Stimulated activated naive CD8-positive, alpha-beta T cell treated with anti-CD3 and anti-CD28 coated beads, Interleukin-15, Interleukin-2, amounts not matched to agents 100 ng/mL and 50 ng/mL, for 24 hours (primary cell): Measurements from ENCODE around the gene ELMO3.
A peak's percentile ranks its signal among the peaks of the same experiment; 100 is the strongest.

Experiments
- H3K27ac Mint-ChIP-seq: one replicate; pipeline ENCODE4 v1.8.0; 2021; ENCODE audit warnings: mild to moderate bottlenecking, mixed read lengths
- H3K27me3 Mint-ChIP-seq: one replicate; pipeline ENCODE4 v1.8.0; 2021; ENCODE audit warnings: mixed read lengths
- H3K36me3 Mint-ChIP-seq: one replicate; pipeline ENCODE4 v1.8.0; 2021; ENCODE audit warnings: low read depth, mixed read lengths
- H3K4me1 Mint-ChIP-seq: one replicate; pipeline ENCODE4 v1.8.0; 2021; ENCODE audit warnings: low read depth, mixed read lengths
- H3K4me3 Mint-ChIP-seq: one replicate; pipeline ENCODE4 v1.8.0; 2021; ENCODE audit warnings: mild to moderate bottlenecking, mixed read lengths
- H3K9me3 Mint-ChIP-seq: one replicate; pipeline ENCODE4 v1.8.0; 2021; ENCODE audit warnings: mixed read lengths

Gene ELMO3

GRCh38 chr16:67170168-67170948 is 28.6 kb upstream of the ELMO3 start, which contains the start of gene NOL3:
TSS of gene NOL3 (plus strand) at chr16:67170538.
- H3K4me1 Mint-ChIP-seq = peaks cover 29% of the 10 kb centered on the region
- peak within 1 kb of the TSS; percentile 49 for H3K27ac Mint-ChIP-seq
- peak within 1 kb of the TSS; percentile 70 for H3K4me3 Mint-ChIP-seq
- H3K27me3 Mint-ChIP-seq = peaks cover 72% of the 10 kb centered on the region
- no peaks in the 10 kb centered on the region for H3K36me3 Mint-ChIP-seq
- H3K9me3 Mint-ChIP-seq = no peaks in the 10 kb centered on the region

GRCh38 chr16:67170949-67171649 is 27.8 kb upstream of the ELMO3 start:
- no peaks in the 10 kb centered on the region for H3K9me3 Mint-ChIP-seq
- H3K4me3 Mint-ChIP-seq = peak overlapping the region; percentile 62
- peaks cover 77% of the 10 kb centered on the region for H3K27me3 Mint-ChIP-seq
- no peaks in the 10 kb centered on the region for H3K36me3 Mint-ChIP-seq
- no peak overlapping the region for H3K27ac Mint-ChIP-seq
- peaks cover 27% of the 10 kb centered on the region for H3K4me1 Mint-ChIP-seq

- Mint-ChIP-seq H3K4me3 (peak overlapping the region; percentile 81), H3K27me3 (peaks cover 75% of the 10 kb centered on the region), H3K36me3 (no peaks in the 10 kb centered on the region), H3K27ac (peak overlapping the region; percentile 76), H3K4me1 (peaks cover 39% of the 10 kb centered on the region), H3K9me3 (no peaks in the 10 kb centered on the region)
Observed at GRCh38 chr16:67173323-67173722, 25.6 kb upstream of the ELMO3 start.

- Mint-ChIP-seq H3K36me3 (no peaks in the 10 kb centered on the region), H3K27me3 (peaks cover 73% of the 10 kb centered on the region), H3K4me1 (peaks cover 45% of the 10 kb centered on the region), H3K27ac (peak overlapping the region; percentile 76), H3K9me3 (no peaks in the 10 kb centered on the region), H3K4me3 (peak overlapping the region; percentile 81)
Observed at GRCh38 chr16:67173808-67174705, 24.9 kb upstream of the ELMO3 start.

GRCh38 chr16:67174706-67175231 is 24.2 kb upstream of the ELMO3 start:
- Mint-ChIP-seq H3K36me3 (no peaks in the 10 kb centered on the region), H3K4me1 (peaks cover 43% of the 10 kb centered on the region), H3K4me3 (no peak overlapping the region), H3K9me3 (no peaks in the 10 kb centered on the region), H3K27ac (no peak overlapping the region), H3K27me3 (peaks cover 69% of the 10 kb centered on the region)

- H3K36me3 Mint-ChIP-seq = no peaks in the 10 kb centered on the region
- H3K9me3 Mint-ChIP-seq = no peaks in the 10 kb centered on the region
- no peak overlapping the region for H3K27ac Mint-ChIP-seq
- peaks cover 55% of the 10 kb centered on the region for H3K27me3 Mint-ChIP-seq
- no peak overlapping the region for H3K4me3 Mint-ChIP-seq
- H3K4me1 Mint-ChIP-seq = peaks cover 33% of the 10 kb centered on the region
Observed at GRCh38 chr16:67176662-67177061, 22.3 kb upstream of the ELMO3 start.

- Mint-ChIP-seq H3K27ac (no peak overlapping the region), H3K4me3 (peak overlapping the region; percentile 41), H3K4me1 (peaks cover 32% of the 10 kb centered on the region), H3K9me3 (no peaks in the 10 kb centered on the region), H3K36me3 (no peaks in the 10 kb centered on the region), H3K27me3 (peaks cover 45% of the 10 kb centered on the region)
Observed at GRCh38 chr16:67177743-67178699, 20.9 kb upstream of the ELMO3 start.

GRCh38 chr16:67179421-67180080 is 19.4 kb upstream of the ELMO3 start:
- H3K9me3 Mint-ChIP-seq = no peaks in the 10 kb centered on the region
- H3K36me3 Mint-ChIP-seq = no peaks in the 10 kb centered on the region
- peaks cover 34% of the 10 kb centered on the region for H3K27me3 Mint-ChIP-seq
- H3K4me3 Mint-ChIP-seq = no peak overlapping the region
- no peak overlapping the region for H3K27ac Mint-ChIP-seq
- H3K4me1 Mint-ChIP-seq = peaks cover 19% of the 10 kb centered on the region

GRCh38 chr16:67180166-67180565 is 18.8 kb upstream of the ELMO3 start:
- peaks cover 25% of the 10 kb centered on the region for H3K4me1 Mint-ChIP-seq
- H3K4me3 Mint-ChIP-seq = no peak overlapping the region
- H3K9me3 Mint-ChIP-seq = no peaks in the 10 kb centered on the region
- no peak overlapping the region for H3K27ac Mint-ChIP-seq
- H3K27me3 Mint-ChIP-seq = peaks cover 35% of the 10 kb centered on the region
- no peaks in the 10 kb centered on the region for H3K36me3 Mint-ChIP-seq

- no peak overlapping the region for H3K4me3 Mint-ChIP-seq
Observed at GRCh38 chr16:67181346-67181745, 17.6 kb upstream of the ELMO3 start.

GRCh38 chr16:67182288-67182687 is 16.6 kb upstream of the ELMO3 start:
- H3K9me3 Mint-ChIP-seq = no peaks in the 10 kb centered on the region
- peaks cover 30% of the 10 kb centered on the region for H3K4me1 Mint-ChIP-seq
- peaks cover 25% of the 10 kb centered on the region for H3K27me3 Mint-ChIP-seq
- no peak overlapping the region for H3K4me3 Mint-ChIP-seq
- no peak overlapping the region for H3K27ac Mint-ChIP-seq
- no peaks in the 10 kb centered on the region for H3K36me3 Mint-ChIP-seq

More at GRCh38 chr16:67181346-67181745, 17.6 kb upstream of the ELMO3 start:
- peaks cover 33% of the 10 kb centered on the region for H3K4me1 Mint-ChIP-seq
- no peaks in the 10 kb centered on the region for H3K36me3 Mint-ChIP-seq
- peaks cover 29% of the 10 kb centered on the region for H3K27me3 Mint-ChIP-seq
- no peak overlapping the region for H3K27ac Mint-ChIP-seq
- no peaks in the 10 kb centered on the region for H3K9me3 Mint-ChIP-seq

- H3K36me3 Mint-ChIP-seq = no peaks in the 10 kb centered on the region
- H3K4me3 Mint-ChIP-seq = no peak overlapping the region
- no peaks in the 10 kb centered on the region for H3K9me3 Mint-ChIP-seq
- peaks cover 20% of the 10 kb centered on the region for H3K4me1 Mint-ChIP-seq
- H3K27ac Mint-ChIP-seq = no peak overlapping the region
- H3K27me3 Mint-ChIP-seq = peaks cover 19% of the 10 kb centered on the region
Observed at GRCh38 chr16:67183284-67183626, 15.7 kb upstream of the ELMO3 start.

GRCh38 chr16:67183627-67184452 is 15.1 kb upstream of the ELMO3 start, which contains the start of gene MATCAP1:
TSS of gene MATCAP1 (minus strand) at chr16:67183963. CDS start at chr16:67180610, 3,353 bp downstream.
- Mint-ChIP-seq H3K4me3 (peak within 1 kb of the TSS; percentile 43), H3K36me3 (no peaks in the 10 kb centered on the region), H3K9me3 (no peaks in the 10 kb centered on the region), H3K27ac (no peak within 1 kb of the TSS), H3K27me3 (peaks cover 15% of the 10 kb centered on the region), H3K4me1 (peaks cover 15% of the 10 kb centered on the region)
